IPS-20b (cell line): Measurements from ENCODE around the gene C11orf86.

Experiments
- H3K27ac ChIP-seq: one replicate; pipeline ENCODE4 v1.5.1; 2013; ENCODE audit warnings: low read length
- H3K27me3 ChIP-seq: 2 replicates; pipeline ENCODE4 v1.6.1; 2013; ENCODE audit warnings: mild to moderate bottlenecking, low read length, inconsistent platforms; ENCODE audit not compliant: insufficient read depth
- H3K36me3 ChIP-seq: 2 replicates; pipeline ENCODE4 v1.6.1; 2013; ENCODE audit warnings: low read depth, mild to moderate bottlenecking, inconsistent platforms, low read length, moderate library complexity; ENCODE audit not compliant: insufficient read depth
- H3K4me1 ChIP-seq: 2 replicates; pipeline ENCODE4 v1.6.1; 2013; ENCODE audit warnings: mild to moderate bottlenecking, control low read depth, inconsistent platforms, low read length, moderate library complexity; ENCODE audit not compliant: insufficient read depth
- H3K4me3 ChIP-seq: 2 replicates; pipeline ENCODE4 v1.5.1; 2013; ENCODE audit warnings: mild to moderate bottlenecking, low read length, inconsistent platforms
- H3K9ac ChIP-seq: 2 replicates; pipeline ENCODE4 v1.6.1; 2013; ENCODE audit warnings: low read depth, mild to moderate bottlenecking, inconsistent platforms, low read length, moderate library complexity
- H3K9me3 ChIP-seq: 2 replicates; pipeline ENCODE4 v1.6.1; 2013; ENCODE audit warnings: mild to moderate bottlenecking, low read depth, low read length, inconsistent platforms; ENCODE audit not compliant: insufficient read depth

C11orf86 gene

DNA sequence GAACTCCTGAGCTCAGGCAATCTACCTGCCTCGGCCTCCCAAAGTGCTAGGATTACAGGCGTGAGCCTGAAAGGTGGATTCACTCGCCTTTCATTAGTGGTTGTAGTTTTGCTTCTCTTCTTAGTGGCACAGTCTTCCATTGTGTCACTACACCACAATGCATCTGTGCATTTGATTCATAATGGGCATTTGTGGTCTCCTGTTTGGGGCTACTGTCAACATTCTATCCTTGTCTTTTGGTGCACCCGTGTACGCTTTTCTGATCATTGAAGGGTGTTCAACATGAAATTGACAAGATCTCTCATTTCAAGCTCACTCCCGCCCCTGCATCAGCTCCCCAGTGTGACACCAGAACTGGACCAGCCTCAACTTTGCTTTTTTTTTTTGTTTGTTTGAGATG is 45.8 kb downstream of the C11orf86 start:
- Histone ChIP-seq H3K27ac (no peak overlapping the region), H3K4me3 (no peak overlapping the region), H3K27me3 (peaks cover 40% of the 10 kb centered on the region), H3K36me3 (no peaks in the 10 kb centered on the region), H3K9ac (no peak overlapping the region), H3K4me1 (peaks cover 5% of the 10 kb centered on the region), H3K9me3 (peaks cover 4% of the 10 kb centered on the region; the same call in 1 of the 2 replicates)

DNA sequence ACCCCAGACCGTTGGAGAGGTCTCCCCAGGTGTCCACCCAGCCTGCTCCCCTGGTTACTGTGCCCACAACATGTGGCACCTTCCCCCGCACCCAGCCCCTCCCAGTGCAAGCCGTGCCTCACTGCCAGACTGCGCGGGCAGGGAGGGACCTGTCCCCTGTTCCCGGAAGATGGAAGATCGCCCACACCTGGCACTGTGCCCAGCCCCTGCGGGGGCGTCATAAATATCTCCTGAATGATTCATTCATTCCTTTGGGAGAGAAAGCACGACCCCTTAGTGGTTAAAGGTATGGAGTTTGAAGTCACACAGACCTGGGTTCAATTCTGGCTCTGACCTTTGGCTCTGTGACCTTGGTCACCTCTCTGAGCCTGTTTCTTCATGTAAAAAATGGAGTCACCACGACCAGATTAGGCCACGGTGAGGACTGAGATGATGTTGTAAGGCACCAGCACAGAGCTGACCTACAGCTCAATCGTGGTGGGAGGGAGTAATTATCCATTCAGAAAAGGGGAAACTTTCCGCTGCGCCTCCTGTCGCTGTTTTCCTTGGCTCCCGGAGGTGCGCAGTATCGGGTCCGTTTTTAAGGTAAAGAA is 47.3 kb downstream of the C11orf86 start:
- Histone ChIP-seq H3K9ac (no peak overlapping the region), H3K27me3 (peaks cover 40% of the 10 kb centered on the region), H3K27ac (no peak overlapping the region)

DNA sequence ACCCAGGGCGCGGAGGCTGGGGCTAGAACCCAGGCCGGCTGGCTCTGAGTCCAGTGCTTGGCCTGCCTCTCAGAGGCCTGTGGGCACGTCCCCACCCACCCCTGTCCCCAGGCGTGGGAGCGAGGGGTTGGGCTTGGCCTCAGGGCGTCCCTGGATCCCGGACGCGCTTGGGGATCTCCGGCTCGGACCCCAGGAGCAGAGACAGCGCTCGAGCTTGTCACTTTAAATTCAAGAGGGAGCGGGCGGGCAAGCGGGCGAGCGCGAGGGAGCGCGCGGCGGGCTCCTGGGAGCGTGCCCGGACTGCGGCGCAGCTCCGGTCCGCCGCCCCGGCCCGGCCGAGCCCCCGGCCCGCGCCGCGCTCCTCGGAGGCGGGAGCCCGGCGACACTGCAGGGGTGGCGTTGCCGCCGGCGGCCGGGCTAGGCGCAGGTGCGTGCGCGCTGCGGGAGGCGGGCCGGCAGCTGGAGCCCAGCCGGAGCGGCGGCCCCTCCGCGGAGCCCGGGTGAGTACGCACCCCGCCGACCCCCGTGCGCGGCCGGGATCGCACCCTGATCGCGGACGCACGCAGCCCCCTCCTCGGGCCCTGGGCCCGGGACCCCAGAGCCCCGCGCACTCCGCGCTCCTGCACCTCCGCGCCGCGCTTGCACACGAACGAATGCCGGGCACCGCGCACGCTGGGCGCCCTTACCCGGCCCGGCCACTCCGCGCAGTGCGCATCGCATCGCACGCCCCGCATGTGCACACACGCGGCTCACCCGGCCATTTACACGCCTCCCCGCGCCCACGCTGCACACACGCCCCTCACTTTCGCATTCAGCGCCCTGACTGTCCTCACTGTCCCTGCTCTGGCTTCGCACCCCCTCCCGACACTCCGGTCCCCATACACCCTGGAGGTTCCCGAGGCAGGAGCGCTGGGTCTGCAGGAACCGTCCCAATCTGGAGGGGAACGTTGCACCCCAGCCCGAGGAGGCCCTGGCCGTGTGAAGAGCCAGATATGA is 48.2 kb downstream of the C11orf86 start, which contains the start of gene SYT12:
Gene SYT12 (plus strand): TSS at position 174 of the 996 bp plus-strand sequence. CDS start 7,011 bp downstream, outside the sequence.
- no peaks in the 10 kb centered on the region for H3K36me3 ChIP-seq
- H3K27me3 ChIP-seq, result peaks cover 40% of the 10 kb centered on the region
- H3K4me1 ChIP-seq, result peaks cover 5% of the 10 kb centered on the region
- peaks cover 4% of the 10 kb centered on the region; the same call in 1 of the 2 replicates for H3K9me3 ChIP-seq
- peak within 1 kb of the TSS; percentile 63 for H3K4me3 ChIP-seq
- H3K9ac ChIP-seq, result no peak within 1 kb of the TSS
- H3K27ac ChIP-seq, result no peak within 1 kb of the TSS

More for the DNA sequence above, 47.3 kb downstream of the C11orf86 start:
- Histone ChIP-seq H3K36me3 (no peaks in the 10 kb centered on the region), H3K4me3 (peak overlapping the region; percentile 62), H3K4me1 (peaks cover 5% of the 10 kb centered on the region), H3K9me3 (peaks cover 4% of the 10 kb centered on the region; the same call in 1 of the 2 replicates)

DNA sequence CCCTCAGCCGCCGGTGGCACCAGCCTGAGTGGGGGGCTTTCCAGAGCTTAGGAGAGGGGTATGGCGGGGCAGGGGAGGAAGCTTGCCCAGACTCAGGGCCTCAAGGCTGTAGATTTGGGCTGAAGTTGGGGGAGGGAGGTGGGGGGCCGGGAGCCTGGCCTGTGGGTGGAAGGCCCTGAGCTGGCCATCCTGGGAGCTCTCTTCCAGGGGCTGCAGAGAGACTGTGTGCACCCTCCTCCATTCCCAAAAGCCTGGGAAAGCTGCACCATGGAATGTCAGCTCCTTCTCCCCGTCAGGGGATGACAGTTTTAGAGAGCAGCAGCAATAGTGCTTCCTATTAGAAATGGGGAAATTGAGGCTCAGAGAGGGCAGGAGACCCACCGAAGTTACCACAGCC is 48.9 kb downstream of the C11orf86 start:
- no peak overlapping the region for H3K9ac ChIP-seq
- H3K4me1 ChIP-seq, result peaks cover 5% of the 10 kb centered on the region
- H3K4me3 ChIP-seq, result peak overlapping the region; percentile 63; the same call in 1 of the 2 replicates
- peaks cover 4% of the 10 kb centered on the region; the same call in 1 of the 2 replicates for H3K9me3 ChIP-seq
- H3K27ac ChIP-seq, result no peak overlapping the region
- peaks cover 40% of the 10 kb centered on the region for H3K27me3 ChIP-seq
- no peaks in the 10 kb centered on the region for H3K36me3 ChIP-seq

DNA sequence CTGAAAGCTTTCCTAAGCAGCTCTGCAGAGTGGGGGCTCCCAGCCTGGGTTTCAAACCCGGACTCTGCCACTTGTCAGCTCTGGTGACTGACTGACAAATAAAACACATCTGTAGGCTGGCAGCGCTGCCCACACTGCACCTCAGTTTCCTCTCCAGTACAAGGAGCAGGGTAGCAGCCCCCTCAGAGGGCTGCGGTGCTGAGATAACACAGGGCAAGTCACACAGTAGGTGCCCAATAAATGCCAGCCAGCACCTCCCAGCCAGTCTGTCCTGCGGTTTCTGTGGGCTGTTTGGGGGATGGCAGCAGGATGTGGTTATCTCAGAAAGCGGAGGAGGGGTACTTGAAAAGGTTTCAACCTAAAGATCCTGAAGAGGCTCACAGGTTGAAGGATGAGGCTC is 49.3 kb downstream of the C11orf86 start:
- Histone ChIP-seq H3K27ac (no peak overlapping the region), H3K4me3 (no peak overlapping the region), H3K9ac (no peak overlapping the region), H3K36me3 (no peaks in the 10 kb centered on the region), H3K4me1 (peaks cover 5% of the 10 kb centered on the region), H3K9me3 (peaks cover 4% of the 10 kb centered on the region; the same call in 1 of the 2 replicates), H3K27me3 (peaks cover 40% of the 10 kb centered on the region)

DNA sequence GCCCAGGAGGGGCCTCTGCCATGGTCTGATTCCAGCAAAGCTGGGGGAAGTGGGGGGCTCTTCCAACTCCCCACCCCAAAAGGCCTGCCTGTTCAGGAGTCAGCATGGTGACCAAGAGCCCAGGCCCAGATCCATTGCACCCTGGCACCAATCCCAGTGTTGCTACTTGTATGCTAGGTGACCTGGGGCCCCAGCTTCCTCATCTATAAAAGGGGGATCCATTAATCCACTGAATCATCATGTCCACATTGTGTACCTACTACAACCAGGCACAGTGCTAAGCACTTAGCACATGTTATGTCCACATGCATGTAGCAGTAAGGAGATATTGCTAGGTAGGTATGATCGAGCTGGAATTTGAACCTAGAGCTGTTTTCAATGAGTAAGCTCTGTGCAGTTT is 49.9 kb downstream of the C11orf86 start:
- H3K4me1 ChIP-seq, result peaks cover 5% of the 10 kb centered on the region
- peaks cover 4% of the 10 kb centered on the region; the same call in 1 of the 2 replicates for H3K9me3 ChIP-seq
- no peak overlapping the region for H3K9ac ChIP-seq
- H3K4me3 ChIP-seq, result no peak overlapping the region
- H3K36me3 ChIP-seq, result no peaks in the 10 kb centered on the region
- no peak overlapping the region for H3K27ac ChIP-seq
- peaks cover 40% of the 10 kb centered on the region for H3K27me3 ChIP-seq

DNA sequence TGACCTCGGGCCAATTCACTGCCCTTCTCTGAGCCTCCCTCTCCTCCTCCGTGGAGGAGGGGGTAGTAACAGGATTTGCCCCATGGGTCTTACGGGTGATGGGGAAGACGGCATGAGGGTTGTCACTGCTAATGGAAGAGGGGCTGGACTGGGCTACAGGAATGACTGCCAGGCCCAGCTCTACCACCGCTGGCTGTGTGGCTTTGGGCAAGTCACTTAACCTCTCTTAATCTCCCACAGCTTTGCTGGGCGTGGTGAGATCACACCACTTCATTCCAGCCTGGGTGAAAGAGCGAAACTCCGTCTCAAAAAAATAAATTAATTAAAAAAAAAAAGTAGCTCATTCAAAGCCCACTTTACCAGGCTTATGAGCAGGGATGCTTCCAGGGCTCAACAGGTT is 50.6 kb downstream of the C11orf86 start:
- Histone ChIP-seq H3K4me3 (no peak overlapping the region), H3K9ac (no peak overlapping the region), H3K36me3 (no peaks in the 10 kb centered on the region), H3K4me1 (peaks cover 5% of the 10 kb centered on the region), H3K9me3 (peaks cover 4% of the 10 kb centered on the region; the same call in 1 of the 2 replicates), H3K27ac (no peak overlapping the region), H3K27me3 (peaks cover 40% of the 10 kb centered on the region)
